HepG2 (cell line): ENCODE results near the gene CRIP1. TPM values are rescaled to one million over a fixed set of nuclear protein-coding genes. Genes with fewer than 3 reads are reported as not detected.

ENCODE experiments used
- ESRRA ChIP-seq: sonication (generic); formaldehyde crosslinking; IDR thresholded peaks from 2 replicates; pipeline ENCODE4 v1.5.1; 2020; ENCODE audit warnings: mild to moderate bottlenecking, low read depth, missing genetic modification reagents
- GTF3A ChIP-seq: sonication (generic); formaldehyde crosslinking; conservative IDR thresholded peaks from 2 replicates; pipeline ENCODE4 v1.4.0; 2020; ENCODE audit warnings: mild to moderate bottlenecking, missing genetic modification reagents
- HES4 ChIP-seq: sonication (generic); formaldehyde crosslinking; IDR thresholded peaks from 2 replicates; pipeline ENCODE4 v1.9.0; 2021; ENCODE audit warnings: mild to moderate bottlenecking, missing genetic modification reagents, borderline replicate concordance
- NR3C1 ChIP-seq: sonication (generic); formaldehyde crosslinking; IDR thresholded peaks from 2 replicates; pipeline ENCODE4 v1.4.0; 2020; ENCODE audit warnings: missing genetic modification reagents
- WIZ ChIP-seq: sonication (generic); formaldehyde crosslinking; IDR thresholded peaks from 2 replicates; pipeline ENCODE4 v1.5.1; 2020; ENCODE audit warnings: mild to moderate bottlenecking, missing genetic modification reagents
- ZBTB37 ChIP-seq: sonication (generic); formaldehyde crosslinking; IDR thresholded peaks from 2 replicates; pipeline ENCODE4 v1.4.0; 2020; ENCODE audit warnings: mild to moderate bottlenecking, missing genetic modification reagents
- ZNF276 ChIP-seq: sonication (generic); formaldehyde crosslinking; IDR thresholded peaks from 2 replicates; pipeline ENCODE4 v1.4.0; 2020; ENCODE audit warnings: mild to moderate bottlenecking, low read depth, missing genetic modification reagents
- ZNF569 ChIP-seq: sonication (generic); formaldehyde crosslinking; IDR thresholded peaks from 2 replicates; pipeline ENCODE4 v1.5.0; 2020; ENCODE audit warnings: mild to moderate bottlenecking, missing genetic modification reagents, moderate library complexity, borderline replicate concordance
- ZNF75D ChIP-seq: sonication (generic); formaldehyde crosslinking; IDR thresholded peaks from 2 replicates; pipeline ENCODE4 v1.8.1; 2023; ENCODE audit warnings: missing genetic modification reagents, mild to moderate bottlenecking, borderline replicate concordance
- polyA plus RNA-seq, 8 experiments: library from polyadenylated mRNA; depleted of rRNA in 3 of 8; stranded (reverse) in 7 of 8; unstranded in 1 of 8; fragments of >200 nt; fragmentation: Illumina TruSeq in 4 of 8; extraction: Trizol in 4 of 8; gene quantifications; 2 replicates each; pipeline versions ENCODE4 v1.2.1 to v1.2.3, GENCODE V29; 2011 to 2016; ENCODE audit warnings: low read depth in 4 of 8, missing spikeins in 1 of 8, mixed read lengths in 1 of 8; ENCODE audit not compliant: insufficient read depth in 1 of 8
- total RNA-seq, 5 experiments: library from RNA; depleted of rRNA; stranded (reverse); fragments of >200 nt; fragmentation: Illumina TruSeq; extraction: Trizol; gene quantifications; 2 replicates each; pipeline ENCODE4 v1.2.3, GENCODE V29; 2016; ENCODE audit warnings: low read depth in 1 of 5
- TF ChIP-seq, protein P1 (sequence below), 2 experiments: sonication (generic) in 1 of 2; formaldehyde crosslinking in 1 of 2; IDR thresholded peaks; 2 replicates each; pipeline versions ENCODE4 v1.4.0 to v1.6.1; 2018 to 2020; ENCODE audit warnings: missing genetic modification reagents in 2 of 2, borderline replicate concordance in 1 of 2, low read depth in 1 of 2, mild to moderate bottlenecking in 1 of 2, missing biosample characterization in 1 of 2
- TF ChIP-seq, protein P2 (sequence below): sonication (generic); formaldehyde crosslinking; IDR thresholded peaks from 2 replicates; pipeline ENCODE4 v1.5.1; 2020; ENCODE audit warnings: mild to moderate bottlenecking, missing genetic modification reagents, moderate library complexity
- TF ChIP-seq, protein P3 (sequence below): sonication (generic); formaldehyde crosslinking; IDR thresholded peaks from 2 replicates; pipeline ENCODE4 v1.5.0; 2020; ENCODE audit warnings: missing genetic modification reagents, mild to moderate bottlenecking, borderline replicate concordance
- TF ChIP-seq, protein P4 (sequence below): sonication (generic); formaldehyde crosslinking; IDR thresholded peaks from 2 replicates; pipeline ENCODE4 v1.4.0; 2020; ENCODE audit warnings: missing genetic modification reagents

Gene CRIP1
- total and polyA plus RNA-seq, 2 of the 13 experiments (the other 11 are each of a cell fraction or from before 2014, with no cell fraction given), result 53.9 to 59.5 TPM

GRCh38 chr14:105473677-105474482, 12.8 kb upstream of the CRIP1 start (continued):
- TF ChIP-seq, protein P1, sequence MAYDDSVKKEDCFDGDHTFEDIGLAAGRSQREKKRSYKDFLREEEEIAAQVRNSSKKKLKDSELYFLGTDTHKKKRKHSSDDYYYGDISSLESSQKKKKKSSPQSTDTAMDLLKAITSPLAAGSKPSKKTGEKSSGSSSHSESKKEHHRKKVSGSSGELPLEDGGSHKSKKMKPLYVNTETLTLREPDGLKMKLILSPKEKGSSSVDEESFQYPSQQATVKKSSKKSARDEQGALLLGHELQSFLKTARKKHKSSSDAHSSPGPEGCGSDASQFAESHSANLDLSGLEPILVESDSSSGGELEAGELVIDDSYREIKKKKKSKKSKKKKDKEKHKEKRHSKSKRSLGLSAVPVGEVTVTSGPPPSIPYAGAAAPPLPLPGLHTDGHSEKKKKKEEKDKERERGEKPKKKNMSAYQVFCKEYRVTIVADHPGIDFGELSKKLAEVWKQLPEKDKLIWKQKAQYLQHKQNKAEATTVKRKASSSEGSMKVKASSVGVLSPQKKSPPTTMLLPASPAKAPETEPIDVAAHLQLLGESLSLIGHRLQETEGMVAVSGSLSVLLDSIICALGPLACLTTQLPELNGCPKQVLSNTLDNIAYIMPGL (CRISPR knock-in tag; IDR thresholded peaks at IDR 0.05; ENCODE audit: borderline replicate concordance in 1 of 2, low read depth in 1 of 2), result no peak
- no peak for TF ChIP-seq ESRRA
- TF ChIP-seq, protein P2, sequence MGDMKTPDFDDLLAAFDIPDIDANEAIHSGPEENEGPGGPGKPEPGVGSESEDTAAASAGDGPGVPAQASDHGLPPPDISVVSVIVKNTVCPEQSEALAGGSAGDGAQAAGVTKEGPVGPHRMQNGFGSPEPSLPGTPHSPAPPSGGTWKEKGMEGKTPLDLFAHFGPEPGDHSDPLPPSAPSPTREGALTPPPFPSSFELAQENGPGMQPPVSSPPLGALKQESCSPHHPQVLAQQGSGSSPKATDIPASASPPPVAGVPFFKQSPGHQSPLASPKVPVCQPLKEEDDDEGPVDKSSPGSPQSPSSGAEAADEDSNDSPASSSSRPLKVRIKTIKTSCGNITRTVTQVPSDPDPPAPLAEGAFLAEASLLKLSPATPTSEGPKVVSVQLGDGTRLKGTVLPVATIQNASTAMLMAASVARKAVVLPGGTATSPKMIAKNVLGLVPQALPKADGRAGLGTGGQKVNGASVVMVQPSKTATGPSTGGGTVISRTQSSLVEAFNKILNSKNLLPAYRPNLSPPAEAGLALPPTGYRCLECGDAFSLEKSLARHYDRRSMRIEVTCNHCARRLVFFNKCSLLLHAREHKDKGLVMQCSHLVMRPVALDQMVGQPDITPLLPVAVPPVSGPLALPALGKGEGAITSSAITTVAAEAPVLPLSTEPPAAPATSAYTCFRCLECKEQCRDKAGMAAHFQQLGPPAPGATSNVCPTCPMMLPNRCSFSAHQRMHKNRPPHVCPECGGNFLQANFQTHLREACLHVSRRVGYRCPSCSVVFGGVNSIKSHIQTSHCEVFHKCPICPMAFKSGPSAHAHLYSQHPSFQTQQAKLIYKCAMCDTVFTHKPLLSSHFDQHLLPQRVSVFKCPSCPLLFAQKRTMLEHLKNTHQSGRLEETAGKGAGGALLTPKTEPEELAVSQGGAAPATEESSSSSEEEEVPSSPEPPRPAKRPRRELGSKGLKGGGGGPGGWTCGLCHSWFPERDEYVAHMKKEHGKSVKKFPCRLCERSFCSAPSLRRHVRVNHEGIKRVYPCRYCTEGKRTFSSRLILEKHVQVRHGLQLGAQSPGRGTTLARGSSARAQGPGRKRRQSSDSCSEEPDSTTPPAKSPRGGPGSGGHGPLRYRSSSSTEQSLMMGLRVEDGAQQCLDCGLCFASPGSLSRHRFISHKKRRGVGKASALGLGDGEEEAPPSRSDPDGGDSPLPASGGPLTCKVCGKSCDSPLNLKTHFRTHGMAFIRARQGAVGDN (CRISPR knock-in tag), result no peak
- no peak for TF ChIP-seq ZNF276 (CRISPR knock-in tag)
- TF ChIP-seq, protein P3, sequence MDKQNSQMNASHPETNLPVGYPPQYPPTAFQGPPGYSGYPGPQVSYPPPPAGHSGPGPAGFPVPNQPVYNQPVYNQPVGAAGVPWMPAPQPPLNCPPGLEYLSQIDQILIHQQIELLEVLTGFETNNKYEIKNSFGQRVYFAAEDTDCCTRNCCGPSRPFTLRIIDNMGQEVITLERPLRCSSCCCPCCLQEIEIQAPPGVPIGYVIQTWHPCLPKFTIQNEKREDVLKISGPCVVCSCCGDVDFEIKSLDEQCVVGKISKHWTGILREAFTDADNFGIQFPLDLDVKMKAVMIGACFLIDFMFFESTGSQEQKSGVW (CRISPR knock-in tag), result no peak
- TF ChIP-seq NR3C1 (CRISPR knock-in tag), result no peak
- TF ChIP-seq, protein P4, sequence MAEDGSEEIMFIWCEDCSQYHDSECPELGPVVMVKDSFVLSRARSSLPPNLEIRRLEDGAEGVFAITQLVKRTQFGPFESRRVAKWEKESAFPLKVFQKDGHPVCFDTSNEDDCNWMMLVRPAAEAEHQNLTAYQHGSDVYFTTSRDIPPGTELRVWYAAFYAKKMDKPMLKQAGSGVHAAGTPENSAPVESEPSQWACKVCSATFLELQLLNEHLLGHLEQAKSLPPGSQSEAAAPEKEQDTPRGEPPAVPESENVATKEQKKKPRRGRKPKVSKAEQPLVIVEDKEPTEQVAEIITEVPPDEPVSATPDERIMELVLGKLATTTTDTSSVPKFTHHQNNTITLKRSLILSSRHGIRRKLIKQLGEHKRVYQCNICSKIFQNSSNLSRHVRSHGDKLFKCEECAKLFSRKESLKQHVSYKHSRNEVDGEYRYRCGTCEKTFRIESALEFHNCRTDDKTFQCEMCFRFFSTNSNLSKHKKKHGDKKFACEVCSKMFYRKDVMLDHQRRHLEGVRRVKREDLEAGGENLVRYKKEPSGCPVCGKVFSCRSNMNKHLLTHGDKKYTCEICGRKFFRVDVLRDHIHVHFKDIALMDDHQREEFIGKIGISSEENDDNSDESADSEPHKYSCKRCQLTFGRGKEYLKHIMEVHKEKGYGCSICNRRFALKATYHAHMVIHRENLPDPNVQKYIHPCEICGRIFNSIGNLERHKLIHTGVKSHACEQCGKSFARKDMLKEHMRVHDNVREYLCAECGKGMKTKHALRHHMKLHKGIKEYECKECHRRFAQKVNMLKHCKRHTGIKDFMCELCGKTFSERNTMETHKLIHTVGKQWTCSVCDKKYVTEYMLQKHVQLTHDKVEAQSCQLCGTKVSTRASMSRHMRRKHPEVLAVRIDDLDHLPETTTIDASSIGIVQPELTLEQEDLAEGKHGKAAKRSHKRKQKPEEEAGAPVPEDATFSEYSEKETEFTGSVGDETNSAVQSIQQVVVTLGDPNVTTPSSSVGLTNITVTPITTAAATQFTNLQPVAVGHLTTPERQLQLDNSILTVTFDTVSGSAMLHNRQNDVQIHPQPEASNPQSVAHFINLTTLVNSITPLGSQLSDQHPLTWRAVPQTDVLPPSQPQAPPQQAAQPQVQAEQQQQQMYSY (CRISPR knock-in tag), result no peak
- no peak for TF ChIP-seq ZNF75D (CRISPR knock-in tag)
- no peak for TF ChIP-seq WIZ (CRISPR knock-in tag)
- TF ChIP-seq GTF3A, result no peak
- no peak for TF ChIP-seq ZBTB37 (CRISPR knock-in tag)
- TF ChIP-seq HES4 (CRISPR knock-in tag), result no peak
- no peak for TF ChIP-seq ZNF569
